Common myeloid progenitor, CD34-positive (primary cell): ENCODE measurements around the gene FUT8.
"Not testable (repeated sequence)": the region's sequence is repeated elsewhere in the genome, so short reads cannot be mapped to it uniquely, and the experiment has no call there.

Experiments used
- CTCF ChIA-PET: fragments of 350-600 bp; sonication (Branson Sonifier 250); formaldehyde crosslinking; loops from one replicate; lab custom pipeline; 2021; ENCODE audit warnings: antibody characterized with exemption; lab: Charles Lee
- POLR2A ChIA-PET: fragments of 350-600 bp; sonication (Branson Sonifier 250); formaldehyde crosslinking; loops from one replicate; lab custom pipeline; 2021; ENCODE audit warnings: antibody characterized with exemption; lab: Charles Lee
- DNase-seq, 3 donors: peaks; one replicate each; pipeline versions ENCODE4 v3.0.0 to v3.0.0-alpha.2; 2013
- H3K27ac ChIP-seq, 2 experiments: 1 replicate in 1 of 2; 2 replicates in 1 of 2; pipeline ENCODE4 v1.7.0; 2013; ENCODE audit warnings: inconsistent platforms in 2 of 2, low read length in 2 of 2, mild to moderate bottlenecking in 2 of 2, low read depth in 1 of 2, moderate library complexity in 1 of 2; ENCODE audit not compliant: severe bottlenecking in 2 of 2, insufficient read depth in 1 of 2, poor library complexity in 1 of 2
- H3K27me3 ChIP-seq, 5 experiments: replicated peaks in 2 of 5; 1 replicate in 3 of 5; 2 replicates in 2 of 5; pipeline versions ENCODE4 v1.6.1 to v1.7.0; 2013; ENCODE audit warnings: low read length in 4 of 5, mild to moderate bottlenecking in 2 of 5, moderate library complexity in 2 of 5, inconsistent platforms in 1 of 5; ENCODE audit not compliant: insufficient read depth in 5 of 5, control insufficient read depth in 4 of 5
- H3K36me3 ChIP-seq, 4 experiments: 1 replicate in 2 of 4; 2 replicates in 2 of 4; pipeline versions ENCODE4 v1.6.1 to v1.7.0; 2013; ENCODE audit warnings: low read length in 3 of 4, control low read depth in 1 of 4, mild to moderate bottlenecking in 1 of 4; ENCODE audit not compliant: control insufficient read depth in 4 of 4, insufficient read depth in 4 of 4
- H3K4me1 ChIP-seq, 4 experiments: 1 replicate in 3 of 4; 2 replicates in 1 of 4; pipeline versions ENCODE4 v1.6.1 to v1.7.1; 2013; ENCODE audit warnings: low read length in 3 of 4, mild to moderate bottlenecking in 3 of 4, control low read depth in 1 of 4, inconsistent platforms in 1 of 4, moderate library complexity in 1 of 4; ENCODE audit not compliant: control insufficient read depth in 4 of 4, insufficient read depth in 4 of 4; ENCODE audit errors: control extremely low read depth in 1 of 4
- H3K4me3 ChIP-seq, 7 experiments: 1 replicate in 4 of 7; 2 replicates in 3 of 7; pipeline versions ENCODE4 v1.5.1 to v1.7.0; 2013; ENCODE audit warnings: mild to moderate bottlenecking in 7 of 7, low read length in 6 of 7, moderate library complexity in 6 of 7, inconsistent platforms in 2 of 7, low read depth in 2 of 7, control low read depth in 1 of 7; ENCODE audit not compliant: insufficient read depth in 4 of 7, control insufficient read depth in 1 of 7; ENCODE audit errors: extremely low read depth in 1 of 7
- H3K9me3 ChIP-seq, 5 experiments: 1 replicate in 4 of 5; 2 replicates in 1 of 5; pipeline versions ENCODE4 v1.6.1 to v1.7.1; 2013; ENCODE audit warnings: low read length in 4 of 5, mild to moderate bottlenecking in 2 of 5, inconsistent platforms in 1 of 5, low read depth in 1 of 5, moderate library complexity in 1 of 5; ENCODE audit not compliant: control insufficient read depth in 4 of 5, insufficient read depth in 2 of 5; ENCODE audit errors: control extremely low read depth in 1 of 5
- WGBS: methylation state at CpG from one replicate; pipeline ENCODE4 v1.1.5; 2013; ENCODE audit not compliant: insufficient coverage; 5-methylcytosine and 5-hydroxymethylcytosine counted together

The FUT8 gene

GRCh38 chr14:65664436-65664835, 251.9 kb downstream of the FUT8 start:
- CTCF ChIA-PET: no interaction called here
- H3K36me3 ChIP-seq: peaks cover 0 to 4% (median under 1%) of the 10 kb centered on the region in 4 experiments
- POLR2A ChIA-PET: no interaction called here
- DNase-seq: no peak
- no peaks in the 10 kb centered on the region for H3K27me3 ChIP-seq
- no peaks in the 10 kb centered on the region for H3K9me3 ChIP-seq
- H3K4me1 ChIP-seq: no peaks in the 10 kb centered on the region
- no peak overlapping the region for H3K27ac ChIP-seq
- no peak overlapping the region for H3K4me3 ChIP-seq

DNA sequence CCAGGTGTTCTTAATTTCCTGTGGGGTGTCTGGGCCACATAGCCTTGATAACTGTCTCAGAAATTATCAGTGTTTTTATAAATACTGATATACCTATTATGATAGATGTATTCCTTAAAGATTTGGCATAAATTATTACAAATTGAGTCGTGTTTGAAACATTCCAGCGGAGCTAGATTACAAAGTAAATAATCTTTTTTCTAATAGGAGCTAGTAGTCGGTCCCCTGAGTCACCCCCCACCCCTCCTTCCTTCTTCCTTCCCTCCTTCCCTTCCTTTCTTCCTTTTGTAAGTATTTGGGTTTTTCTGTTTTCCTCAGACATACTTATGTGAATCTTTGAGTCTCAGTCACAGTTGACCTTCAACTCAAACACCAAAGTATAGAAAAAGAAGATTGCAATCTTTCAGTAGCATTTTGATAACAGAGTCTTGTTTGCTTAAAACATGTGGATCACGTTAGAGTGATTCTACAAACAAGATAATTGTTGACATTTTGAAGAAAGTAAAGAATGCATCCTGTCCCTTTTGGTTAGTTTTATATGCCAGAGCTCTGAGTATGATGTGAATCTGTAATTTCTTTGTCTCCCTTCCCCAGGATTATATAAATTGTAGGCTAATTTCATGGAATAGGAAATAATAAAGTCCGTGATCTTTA, 264.0 kb downstream of the FUT8 start:
- no CpG with 5 or more reads among the region's 5 CpGs for WGBS

GRCh38 chr14:65685572-65685971, 273.0 kb downstream of the FUT8 start:
- no peak for DNase-seq
- CTCF ChIA-PET: no interaction called here
- Histone ChIP-seq H3K4me3 (no peak overlapping the region), H3K9me3 (peaks cover 0 to 7% (median 2%) of the 10 kb centered on the region in 5 experiments), H3K27me3 (no peaks in the 10 kb centered on the region), H3K27ac (no peak overlapping the region), H3K36me3 (peaks cover 0 to 2% (median under 1%) of the 10 kb centered on the region in 4 experiments), H3K4me1 (no peaks in the 10 kb centered on the region)
- WGBS: 100% methylated on average over 2 of the region's 2 CpGs
- POLR2A ChIA-PET: no interaction called here

More for the DNA sequence above, 264.0 kb downstream of the FUT8 start:
- POLR2A ChIA-PET: no interaction called here
- DNase-seq: no peak
- H3K27ac ChIP-seq: no peak overlapping the region
- no peaks in the 10 kb centered on the region for H3K27me3 ChIP-seq
- H3K9me3 ChIP-seq: no peaks in the 10 kb centered on the region
- H3K4me3 ChIP-seq: no peak overlapping the region
- peaks cover 0 to 3% (median 0%) of the 10 kb centered on the region in 4 experiments for H3K36me3 ChIP-seq
- CTCF ChIA-PET: no interaction called here
- no peaks in the 10 kb centered on the region for H3K4me1 ChIP-seq

DNA sequence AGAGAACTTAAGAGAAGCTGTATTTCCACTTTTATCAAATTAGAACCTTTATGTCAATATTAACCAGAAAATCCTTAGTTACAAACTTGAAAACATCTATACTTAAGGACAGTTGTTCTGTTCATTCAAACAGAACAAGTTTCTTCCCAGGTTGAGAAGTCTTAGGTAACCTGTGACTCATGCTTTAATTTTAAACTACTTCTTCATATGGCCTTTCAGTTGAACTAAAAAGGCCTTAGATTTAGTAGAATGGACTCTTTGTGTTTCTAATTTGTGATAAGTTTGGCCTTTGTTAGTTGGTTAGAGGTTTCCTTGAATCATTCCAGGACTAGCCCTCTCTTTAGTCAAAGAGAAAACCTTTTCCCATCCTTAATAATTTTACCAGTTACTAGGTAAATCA, 274.2 kb downstream of the FUT8 start:
- H3K27me3 ChIP-seq: no peaks in the 10 kb centered on the region
- H3K9me3 ChIP-seq: peaks cover 0 to 7% (median 2%) of the 10 kb centered on the region in 5 experiments
- H3K27ac ChIP-seq: no peak overlapping the region
- no peak overlapping the region for H3K4me3 ChIP-seq
- H3K36me3 ChIP-seq: peaks cover 0 to 2% (median under 1%) of the 10 kb centered on the region in 4 experiments
- ChIA-PET CTCF (no interaction called here), POLR2A (interaction anchor here (0.5 kb wide), 1 partner anchor 119 kb away, joined by 3 read pairs; no protein-coding TSS in a partner anchor)
- no peak for DNase-seq
- no peaks in the 10 kb centered on the region for H3K4me1 ChIP-seq

GRCh38 chr14:65689070-65689469, 276.5 kb downstream of the FUT8 start:
- ChIA-PET CTCF (no interaction called here), POLR2A (no interaction called here)
- Histone ChIP-seq H3K4me3 (no peak overlapping the region), H3K36me3 (peaks cover 0 to 2% (median under 1%) of the 10 kb centered on the region in 4 experiments), H3K4me1 (no peaks in the 10 kb centered on the region), H3K27ac (no peak overlapping the region), H3K27me3 (no peaks in the 10 kb centered on the region), H3K9me3 (peaks cover 0 to 7% (median 5%) of the 10 kb centered on the region in 5 experiments)
- no peak for DNase-seq

GRCh38 chr14:65692566-65692965, 280.0 kb downstream of the FUT8 start:
- H3K27ac ChIP-seq, H3K36me3 ChIP-seq, CTCF ChIA-PET, H3K9me3 ChIP-seq, POLR2A ChIA-PET, H3K4me3 ChIP-seq, H3K4me1 ChIP-seq, H3K27me3 ChIP-seq, DNase-seq: not testable (repeated sequence)
- WGBS: no CpG with 5 or more reads among the region's 31 CpGs

GRCh38 chr14:65696801-65697200, 284.3 kb downstream of the FUT8 start:
- peak in 1 of 3 donors; percentile 28 for DNase-seq
- no peak overlapping the region for H3K27ac ChIP-seq
- peaks cover 0 to 3% (median 2%) of the 10 kb centered on the region in 5 experiments for H3K9me3 ChIP-seq
- H3K4me3 ChIP-seq: no peak overlapping the region
- WGBS: 100% methylated on average over 1 of the region's 1 CpG
- no peaks in the 10 kb centered on the region for H3K27me3 ChIP-seq
- H3K36me3 ChIP-seq: no peaks in the 10 kb centered on the region
- ChIA-PET CTCF (interaction anchor here (0.9 kb wide), 1 partner anchor 14 kb away, joined by 3 read pairs; no protein-coding TSS in a partner anchor), POLR2A (no interaction called here)
- H3K4me1 ChIP-seq: no peaks in the 10 kb centered on the region
